Natural killer cell treated with Interleukin-12 subunit alpha and Interleukin-12 subunit beta and Interleukin-15 and Interleukin-18, amount 100 ng/mL, for 72 hours (primary cell): ENCODE data around the gene ZBTB20. TPM values are rescaled to one million over a fixed set of nuclear protein-coding genes. Genes with fewer than 3 reads are reported as not detected.

Experiments
- ATAC-seq, 2 donors: fragments of 150-1000 bp; cut with Tn5 transposase in 1 of 2; sonication (Bioruptor Pico), chemical (Tn5 transposase) in 1 of 2; 2 replicates each; pipeline ENCODE4 v1.10.0; 2021
- DNase-seq: peaks from one replicate; pipeline ENCODE4 v3.0.0; 2022; ENCODE audit warnings: low spot score
- H3K27ac Mint-ChIP-seq, 2 donors: 1 replicate in 1 of 2; 2 replicates in 1 of 2; pipeline ENCODE4 v1.8.0; 2022; ENCODE audit warnings: mixed read lengths in 2 of 2, mild to moderate bottlenecking in 1 of 2, moderate library complexity in 1 of 2
- H3K27me3 Mint-ChIP-seq, 2 donors: 1 replicate in 1 of 2; 2 replicates in 1 of 2; pipeline ENCODE4 v1.8.0; 2022; ENCODE audit warnings: mixed read lengths in 2 of 2
- H3K36me3 Mint-ChIP-seq: one replicate; pipeline ENCODE4 v1.8.0; 2022; ENCODE audit warnings: mixed read lengths
- H3K4me1 Mint-ChIP-seq, 2 donors: 1 replicate in 1 of 2; 2 replicates in 1 of 2; pipeline ENCODE4 v1.8.0; 2022; ENCODE audit warnings: low read depth in 2 of 2, mixed read lengths in 2 of 2, mild to moderate bottlenecking in 1 of 2
- H3K4me3 Mint-ChIP-seq: one replicate; pipeline ENCODE4 v1.8.0; 2022; ENCODE audit warnings: mixed read lengths
- H3K9me3 Mint-ChIP-seq: 2 replicates; pipeline ENCODE4 v1.8.0; 2022; ENCODE audit warnings: mixed read lengths
- total RNA-seq, 2 donors: library from RNA; stranded (reverse); gene quantifications; one replicate each; pipeline ENCODE4 v1.2.3, GENCODE V29; 2022

The ZBTB20 gene
- total RNA-seq, 2 donors from 2014 or later = 8.7 to 14.2 TPM

GRCh38 chr3:114804099-114804498 lies 343.0 kb downstream of the ZBTB20 start:
- H3K36me3 Mint-ChIP-seq = no peaks in the 10 kb centered on the region
- H3K9me3 Mint-ChIP-seq = no peaks in the 10 kb centered on the region
- ATAC-seq (no peak), DNase-seq (no peak)
- peaks cover 9 to 21% of the 10 kb centered on the region in 2 donors for H3K4me1 Mint-ChIP-seq
- no peak overlapping the region for H3K4me3 Mint-ChIP-seq
- no peak overlapping the region for H3K27ac Mint-ChIP-seq
- H3K27me3 Mint-ChIP-seq = no peaks in the 10 kb centered on the region

DNA sequence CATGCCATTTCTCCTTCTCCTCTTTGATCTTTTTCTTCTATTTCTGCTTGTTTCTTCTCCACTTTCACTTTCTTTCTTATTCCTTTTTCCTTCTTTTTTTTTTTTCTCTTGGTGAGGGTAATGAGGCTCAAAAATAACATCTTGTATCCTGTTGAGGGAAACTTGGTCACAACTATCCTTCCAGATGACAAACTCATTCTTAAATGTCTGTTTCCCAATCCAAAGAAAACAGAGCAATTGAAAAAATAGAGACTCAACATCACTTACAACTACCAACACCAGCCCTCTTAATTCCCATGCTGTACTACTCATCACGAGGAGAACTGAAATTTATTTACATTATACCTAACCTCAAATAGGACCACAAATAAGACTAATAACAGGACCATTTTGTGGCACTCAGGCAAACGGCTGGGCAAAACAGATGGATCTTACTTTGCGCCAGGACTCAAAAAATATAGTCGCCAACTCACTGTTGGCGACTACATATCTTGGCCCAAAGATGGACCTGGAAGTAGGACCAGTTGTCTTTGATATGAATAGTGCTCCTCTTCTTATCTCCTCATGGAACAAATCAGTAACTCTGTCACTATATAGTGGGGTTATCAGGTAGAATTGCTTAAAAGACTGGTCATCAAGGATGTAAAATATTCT lies 343.9 kb downstream of the ZBTB20 start:
- Mint-ChIP-seq H3K36me3 (no peaks in the 10 kb centered on the region), H3K9me3 (no peaks in the 10 kb centered on the region), H3K4me1 (peaks cover 12 to 23% of the 10 kb centered on the region in 2 donors), H3K27ac (peak overlapping the region in 1 of 2 donors; percentile 6), H3K4me3 (no peak overlapping the region), H3K27me3 (no peaks in the 10 kb centered on the region)
- ATAC-seq (no peak), DNase-seq (no peak)

DNA sequence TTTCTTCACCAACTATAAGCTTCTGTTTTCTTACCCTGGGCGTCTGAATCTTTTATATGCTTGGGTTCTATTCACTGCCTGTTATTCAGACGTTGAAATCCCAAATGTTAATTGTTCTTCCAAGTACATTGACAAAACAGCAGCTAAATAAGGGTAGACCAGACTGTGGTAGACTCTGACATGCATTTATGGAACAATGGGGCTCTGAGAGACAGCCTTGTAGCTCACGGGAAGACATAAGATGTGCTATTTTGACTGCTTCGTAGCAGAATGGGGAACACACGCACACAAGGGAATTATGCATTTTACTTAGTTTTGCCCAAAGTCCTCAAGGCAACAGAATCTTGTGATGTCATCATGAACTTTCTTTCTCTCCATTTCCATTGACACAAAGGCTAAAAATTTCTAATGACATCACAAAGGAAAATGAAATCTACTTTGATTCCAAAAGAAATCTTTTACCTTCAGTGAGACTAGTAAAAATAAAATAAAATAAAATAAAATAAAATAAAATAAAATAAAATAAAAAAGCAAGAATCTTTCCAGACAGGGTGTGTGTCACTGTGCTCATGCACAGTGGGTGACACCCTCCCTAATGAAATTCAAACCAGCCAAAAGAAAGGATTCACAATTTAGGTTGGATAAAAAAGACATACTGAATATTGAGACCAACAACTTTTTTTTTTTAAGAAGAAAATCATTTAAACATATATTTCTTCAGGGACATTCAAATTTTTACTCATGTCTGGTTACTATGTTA lies 346.6 kb downstream of the ZBTB20 start:
- Mint-ChIP-seq H3K36me3 (no peaks in the 10 kb centered on the region), H3K9me3 (no peaks in the 10 kb centered on the region), H3K27ac (no peak overlapping the region), H3K4me3 (no peak overlapping the region), H3K4me1 (peaks cover 12 to 23% of the 10 kb centered on the region in 2 donors), H3K27me3 (no peaks in the 10 kb centered on the region)
- ATAC-seq = no peak
- DNase-seq = no peak

GRCh38 chr3:114799816-114800215 lies 347.3 kb downstream of the ZBTB20 start:
- H3K27ac Mint-ChIP-seq = no peak overlapping the region
- H3K36me3 Mint-ChIP-seq = no peaks in the 10 kb centered on the region
- no peak for ATAC-seq
- H3K9me3 Mint-ChIP-seq = no peaks in the 10 kb centered on the region
- no peak overlapping the region for H3K4me3 Mint-ChIP-seq
- no peaks in the 10 kb centered on the region for H3K27me3 Mint-ChIP-seq
- H3K4me1 Mint-ChIP-seq = peaks cover 12 to 23% of the 10 kb centered on the region in 2 donors
- DNase-seq = no peak

DNA sequence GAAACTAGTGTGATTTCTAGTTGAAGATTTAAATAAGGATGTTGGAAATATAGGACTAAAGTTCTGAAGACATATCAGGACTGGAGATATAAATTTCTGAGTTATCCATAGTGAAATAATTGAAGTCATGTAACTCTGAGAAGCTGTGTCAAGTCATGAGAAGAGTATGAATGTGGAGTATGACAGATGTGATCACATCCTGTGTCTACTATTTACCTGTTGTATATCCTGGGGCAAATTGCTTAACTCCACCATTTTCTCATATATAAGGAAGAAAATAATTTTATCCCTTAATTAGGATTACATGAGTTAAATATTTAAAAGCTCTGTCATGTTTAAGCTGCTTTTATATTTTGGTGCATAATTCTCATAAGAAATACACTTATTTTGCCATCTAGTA lies 350.3 kb downstream of the ZBTB20 start:
- DNase-seq (no peak), ATAC-seq (no peak)
- H3K27ac Mint-ChIP-seq = no peak overlapping the region
- H3K4me3 Mint-ChIP-seq = no peak overlapping the region
- no peaks in the 10 kb centered on the region for H3K9me3 Mint-ChIP-seq
- H3K27me3 Mint-ChIP-seq = no peaks in the 10 kb centered on the region
- H3K36me3 Mint-ChIP-seq = no peaks in the 10 kb centered on the region
- peaks cover 10% of the 10 kb centered on the region in 2 donors for H3K4me1 Mint-ChIP-seq

GRCh38 chr3:114794894-114795630 lies 352.0 kb downstream of the ZBTB20 start:
- Mint-ChIP-seq H3K4me3 (no peak overlapping the region), H3K4me1 (peaks cover 10% of the 10 kb centered on the region in 2 donors), H3K27ac (no peak overlapping the region), H3K27me3 (no peaks in the 10 kb centered on the region), H3K9me3 (no peaks in the 10 kb centered on the region), H3K36me3 (no peaks in the 10 kb centered on the region)
- no peak for ATAC-seq
- no peak for DNase-seq

- no peak for ATAC-seq
Measured at GRCh38 chr3:114792159-114792918, 354.7 kb downstream of the ZBTB20 start.

DNA sequence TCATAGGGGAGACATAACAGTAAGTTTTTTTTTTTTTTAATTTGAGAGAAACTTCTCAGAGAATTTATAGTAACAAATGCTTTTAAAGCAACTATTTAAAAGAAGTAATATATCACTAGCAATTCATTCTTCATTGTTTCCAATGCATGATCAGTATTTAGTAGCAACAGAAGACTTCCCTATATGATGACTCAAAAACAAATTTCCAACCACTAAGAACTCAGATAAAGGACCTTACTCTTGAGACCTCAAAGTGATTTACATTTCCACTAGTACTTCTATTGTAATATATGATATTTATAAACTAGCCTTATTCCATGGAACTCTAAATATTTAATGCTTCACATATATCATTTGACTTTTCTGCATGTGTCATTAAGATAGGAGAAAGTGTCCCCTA lies 356.3 kb downstream of the ZBTB20 start:
- Mint-ChIP-seq H3K36me3 (no peaks in the 10 kb centered on the region), H3K27ac (no peak overlapping the region), H3K4me3 (no peak overlapping the region), H3K9me3 (no peaks in the 10 kb centered on the region), H3K27me3 (no peaks in the 10 kb centered on the region), H3K4me1 (no peaks in the 10 kb centered on the region)
- DNase-seq (no peak), ATAC-seq (no peak)

More at GRCh38 chr3:114792159-114792918, 354.7 kb downstream of the ZBTB20 start:
- no peaks in the 10 kb centered on the region for H3K36me3 Mint-ChIP-seq
- no peaks in the 10 kb centered on the region for H3K9me3 Mint-ChIP-seq
- no peak for DNase-seq
- H3K4me1 Mint-ChIP-seq = no peaks in the 10 kb centered on the region
- no peaks in the 10 kb centered on the region for H3K27me3 Mint-ChIP-seq
- no peak overlapping the region for H3K27ac Mint-ChIP-seq
- H3K4me3 Mint-ChIP-seq = no peak overlapping the region

- H3K27ac Mint-ChIP-seq = no peak overlapping the region
Measured at GRCh38 chr3:114789803-114790202, 357.3 kb downstream of the ZBTB20 start.

GRCh38 chr3:114775395-114775794 lies 371.7 kb downstream of the ZBTB20 start:
- no peak overlapping the region for H3K4me3 Mint-ChIP-seq
- H3K36me3 Mint-ChIP-seq = peaks cover 23% of the 10 kb centered on the region
- ATAC-seq (no peak), DNase-seq (no peak)
- H3K27ac Mint-ChIP-seq = no peak overlapping the region
- H3K27me3 Mint-ChIP-seq = no peaks in the 10 kb centered on the region
- H3K4me1 Mint-ChIP-seq = peaks cover 0 to 4% of the 10 kb centered on the region in 2 donors
- peaks cover 17% of the 10 kb centered on the region for H3K9me3 Mint-ChIP-seq

More at GRCh38 chr3:114789803-114790202, 357.3 kb downstream of the ZBTB20 start:
- no peaks in the 10 kb centered on the region for H3K36me3 Mint-ChIP-seq
- H3K27me3 Mint-ChIP-seq = no peaks in the 10 kb centered on the region
- DNase-seq = no peak
- no peak overlapping the region for H3K4me3 Mint-ChIP-seq
- H3K9me3 Mint-ChIP-seq = no peaks in the 10 kb centered on the region
- H3K4me1 Mint-ChIP-seq = no peaks in the 10 kb centered on the region
- ATAC-seq = no peak

DNA sequence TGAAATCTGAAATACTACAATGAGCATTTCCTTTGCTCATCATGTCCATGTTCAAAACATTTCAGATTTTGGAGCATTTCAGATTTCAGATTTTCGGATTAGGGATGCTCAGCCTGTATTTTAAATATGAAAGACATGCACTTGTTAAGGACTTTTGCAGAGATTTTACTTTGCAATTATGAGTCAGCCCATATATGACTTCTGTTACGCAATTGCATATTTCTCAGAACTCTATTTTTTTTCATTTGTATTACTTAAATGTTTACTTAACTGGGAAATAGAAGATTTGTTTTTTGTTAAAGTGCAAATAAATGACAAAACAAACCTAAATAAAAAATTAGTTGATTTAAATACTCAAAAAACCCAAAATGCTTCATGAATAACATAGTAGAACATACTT lies 376.2 kb downstream of the ZBTB20 start:
- H3K9me3 Mint-ChIP-seq = peaks cover 11% of the 10 kb centered on the region
- H3K27me3 Mint-ChIP-seq = no peaks in the 10 kb centered on the region
- H3K27ac Mint-ChIP-seq = no peak overlapping the region
- no peak for ATAC-seq
- no peak for DNase-seq
- H3K4me3 Mint-ChIP-seq = no peak overlapping the region
- peaks cover 17% of the 10 kb centered on the region for H3K36me3 Mint-ChIP-seq
- peaks cover 0 to 4% of the 10 kb centered on the region in 2 donors for H3K4me1 Mint-ChIP-seq

- Mint-ChIP-seq H3K4me1 (peaks cover 4 to 7% of the 10 kb centered on the region in 2 donors), H3K27ac (no peak overlapping the region), H3K9me3 (no peaks in the 10 kb centered on the region), H3K36me3 (no peaks in the 10 kb centered on the region), H3K27me3 (no peaks in the 10 kb centered on the region), H3K4me3 (no peak overlapping the region)
- DNase-seq (no peak), ATAC-seq (no peak)
Measured at GRCh38 chr3:114764056-114764492, 383.0 kb downstream of the ZBTB20 start.

GRCh38 chr3:114762144-114762543 lies 384.9 kb downstream of the ZBTB20 start:
- H3K4me1 Mint-ChIP-seq = peaks cover 4 to 7% of the 10 kb centered on the region in 2 donors
- no peaks in the 10 kb centered on the region for H3K27me3 Mint-ChIP-seq
- H3K9me3 Mint-ChIP-seq = no peaks in the 10 kb centered on the region
- H3K4me3 Mint-ChIP-seq = no peak overlapping the region
- DNase-seq (no peak), ATAC-seq (no peak)
- H3K36me3 Mint-ChIP-seq = no peaks in the 10 kb centered on the region
- no peak overlapping the region for H3K27ac Mint-ChIP-seq
